Cerebellar nuclear complex (tissue), 1 donor: Measurements from ENCODE around the gene LYZL2.
"Not testable (repeated sequence)": the region's sequence is repeated elsewhere in the genome, so short reads cannot be mapped to it uniquely, and the experiment has no call there.

Experiments used
- DNase-seq, 2 experiments: peaks; one replicate each; lab custom pipeline; 2025; lab: John Stamatoyannopoulos, UW

LYZL2 gene

GRCh38 chr10:30594077-30594476 is 35.5 kb downstream of the LYZL2 start:
- DNase-seq: no peak

GRCh38 chr10:30592770-30593169 is 36.8 kb downstream of the LYZL2 start:
- DNase-seq: not testable (repeated sequence)

- DNase-seq: no peak
These were observed 38.3 kb downstream of the LYZL2 start for GRCh38 chr10:30591249-30591670.

GRCh38 chr10:30589441-30589840 is 40.1 kb downstream of the LYZL2 start:
- DNase-seq: no peak

- no peak for DNase-seq
These were observed 42.0 kb downstream of the LYZL2 start for GRCh38 chr10:30587522-30588031.

GRCh38 chr10:30586828-30587227 is 42.7 kb downstream of the LYZL2 start:
- no peak for DNase-seq

GRCh38 chr10:30583778-30584415 is 45.7 kb downstream of the LYZL2 start:
- no peak for DNase-seq

GRCh38 chr10:30581779-30582380 is 47.7 kb downstream of the LYZL2 start:
- DNase-seq: no peak

- no peak for DNase-seq
These were observed 48.9 kb downstream of the LYZL2 start for GRCh38 chr10:30580676-30581075.

GRCh38 chr10:30580241-30580640 is 49.3 kb downstream of the LYZL2 start:
- no peak for DNase-seq

- no peak for DNase-seq
These were observed 50.0 kb downstream of the LYZL2 start for GRCh38 chr10:30579574-30579973.

GRCh38 chr10:30577048-30577447 is 52.5 kb downstream of the LYZL2 start:
- DNase-seq: no peak

- no peak for DNase-seq
These were observed 52.9 kb downstream of the LYZL2 start for GRCh38 chr10:30576641-30577040.

GRCh38 chr10:30574432-30574796 is 55.1 kb downstream of the LYZL2 start:
- DNase-seq: no peak

GRCh38 chr10:30573721-30574431 is 55.7 kb downstream of the LYZL2 start:
- DNase-seq: no peak

GRCh38 chr10:30565449-30565848 is 64.1 kb downstream of the LYZL2 start:
- DNase-seq: no peak

GRCh38 chr10:30562787-30563186 is 66.8 kb downstream of the LYZL2 start:
- DNase-seq: no peak
